ENCODE data around the gene RNF128.
A peak's percentile ranks its signal among the peaks of the same experiment; 100 is the strongest.
"Not testable (repeated sequence)": the region's sequence is repeated elsewhere in the genome, so short reads cannot be mapped to it uniquely, and the experiment has no call there.

RNF128 gene

DNA sequence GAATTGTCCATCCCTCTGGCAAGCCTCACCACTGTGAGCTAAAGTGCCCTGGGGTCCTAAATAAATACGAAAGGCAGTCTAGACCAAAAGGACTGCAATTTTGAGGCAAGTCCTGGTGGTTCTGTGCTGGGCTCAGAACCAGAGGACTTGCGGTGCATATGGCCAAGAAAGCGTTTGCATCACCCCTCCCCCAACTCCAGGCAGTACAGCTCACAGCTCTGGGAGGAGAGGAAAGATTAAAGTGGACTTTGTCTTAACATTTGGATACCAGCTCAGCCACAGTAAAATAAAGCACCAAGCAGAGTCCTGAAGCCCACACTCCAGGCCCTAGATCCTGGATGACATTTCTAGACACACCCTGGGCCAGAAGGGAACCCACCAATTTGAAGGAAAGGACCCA lies 24.9 kb downstream of the RNF128 start:
- no peak for DNase-seq

DNA sequence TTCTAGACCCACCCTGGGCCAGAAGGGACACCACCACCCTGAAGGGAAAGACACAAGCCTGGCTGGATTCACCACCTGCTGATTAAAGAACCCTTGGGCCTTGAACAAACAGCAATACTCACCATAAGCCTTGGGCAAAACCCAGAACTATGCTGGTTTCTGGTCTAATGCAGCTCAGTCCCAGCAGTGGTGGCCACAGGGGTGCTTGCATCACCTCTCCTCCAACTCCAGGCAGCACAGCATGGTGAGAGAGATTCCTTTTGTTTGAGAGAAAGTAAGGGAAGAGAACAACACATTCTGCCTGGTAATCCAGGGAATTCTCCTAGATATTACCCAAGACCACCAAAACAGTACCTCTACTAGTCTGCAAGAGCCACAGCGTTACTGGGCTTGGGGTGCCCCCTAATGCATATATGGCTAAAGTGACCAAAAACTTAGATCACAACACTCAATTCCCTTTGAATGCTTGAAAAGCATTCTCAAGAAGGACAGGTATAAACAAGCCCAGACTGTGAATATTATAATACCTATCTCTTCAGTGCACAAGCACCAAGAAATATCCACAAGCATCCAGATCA lies 25.7 kb downstream of the RNF128 start:
- DNase-seq, result no peak

- DNase-seq, result not testable (repeated sequence)
These were observed 42.8 kb downstream of the RNF128 start for GRCh38 chrX:106769288-106769687.

- DNase-seq, result no peak
These were observed 48.5 kb downstream of the RNF128 start for GRCh38 chrX:106774981-106775380.

GRCh38 chrX:106780264-106780663 lies 53.8 kb downstream of the RNF128 start:
- DNase-seq, result no peak

GRCh38 chrX:106780664-106781377 lies 54.3 kb downstream of the RNF128 start:
- no peak for DNase-seq

- no peak for DNase-seq
These were observed 57.2 kb downstream of the RNF128 start for GRCh38 chrX:106783716-106784115.

DNA sequence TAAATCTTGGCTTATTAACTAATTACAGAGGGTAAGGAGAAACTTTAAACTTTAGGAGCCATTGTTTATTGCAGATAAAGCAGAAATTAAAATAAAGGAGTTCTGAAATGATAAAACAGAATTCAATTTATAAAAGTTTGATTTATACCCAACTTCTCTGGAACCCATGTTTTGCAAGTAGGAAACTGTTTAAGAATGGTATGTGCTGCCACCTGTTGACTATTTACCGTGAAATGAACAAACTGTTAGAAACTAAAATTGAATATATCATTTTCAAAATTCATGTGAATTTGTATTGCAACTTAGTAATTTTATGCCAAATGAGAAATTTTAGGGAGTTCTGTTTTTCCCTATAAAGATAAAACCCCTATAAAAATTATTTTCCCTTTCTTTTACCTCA lies 65.0 kb downstream of the RNF128 start:
- no peak for DNase-seq

DNA sequence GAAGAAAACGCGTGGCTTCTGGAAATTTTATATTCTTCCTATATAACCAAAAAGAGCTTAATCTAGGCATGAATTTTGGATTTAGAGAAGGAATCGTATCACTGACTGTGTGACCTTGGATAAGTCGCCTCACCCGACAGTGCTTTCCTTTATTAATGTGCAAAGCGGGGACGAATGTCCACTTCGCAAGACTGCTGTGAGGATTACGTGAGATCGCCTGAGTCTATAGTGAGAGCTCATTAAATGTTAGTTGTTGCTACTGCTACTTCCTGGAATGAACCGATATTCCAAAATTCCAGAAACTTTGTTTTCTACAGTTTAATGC lies 75.5 kb downstream of the RNF128 start:
- no peak for DNase-seq

- DNase-seq, result peak; percentile 8 to 10
These were observed 76.1 kb downstream of the RNF128 start, which contains the start of gene TBC1D8B for GRCh38 chrX:106802388-106803275. Gene TBC1D8B, plus strand, starts transcription at chrX:106802673. Its CDS starts 181 bp downstream, at chrX:106802854.

DNA sequence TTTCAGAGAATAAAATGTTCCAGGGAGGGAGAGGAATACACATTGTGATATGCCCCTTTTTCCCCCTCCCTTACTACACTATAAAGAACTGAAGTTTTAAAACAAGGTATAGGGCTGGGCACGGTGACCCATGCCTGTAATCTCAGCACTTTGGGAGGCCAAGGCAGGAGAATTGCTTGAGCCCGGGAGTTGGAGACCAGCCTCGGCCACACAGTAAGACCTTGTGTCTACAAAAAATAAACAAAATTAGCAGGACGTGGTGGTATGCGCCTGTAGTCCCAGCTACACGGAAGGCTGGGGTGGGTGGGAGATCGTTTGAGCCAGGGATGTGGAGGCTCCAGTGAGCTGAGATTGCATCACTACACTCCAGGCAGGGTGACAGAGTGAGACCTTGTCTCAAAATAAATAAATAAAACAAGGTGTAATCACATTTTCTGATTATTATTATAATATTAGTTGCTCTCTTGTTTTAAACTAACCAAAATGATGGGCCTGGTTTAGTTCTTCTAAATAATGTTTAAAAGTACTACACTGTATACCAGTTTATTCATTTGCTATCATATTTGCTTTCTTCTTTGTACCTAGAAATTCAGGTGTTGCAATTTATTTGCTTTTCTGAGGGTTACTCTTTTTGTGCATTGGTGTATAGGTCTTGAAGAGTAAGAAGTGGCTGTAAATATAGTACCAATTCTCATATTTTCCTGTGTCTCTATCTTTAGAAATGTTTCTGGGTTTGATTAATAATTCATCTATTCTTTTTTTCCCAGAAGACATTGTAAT lies 84.8 kb downstream of the RNF128 start:
- DNase-seq, result no peak

- not testable (repeated sequence) for DNase-seq
These were observed 86.4 kb downstream of the RNF128 start for GRCh38 chrX:106812930-106813329.

GRCh38 chrX:106814093-106814492 lies 87.6 kb downstream of the RNF128 start:
- not testable (repeated sequence) for DNase-seq
